NCI-H460 (cell line): Measurements from ENCODE around the gene NTPCR. TPM values are rescaled to one million over a fixed set of nuclear protein-coding genes. Genes with fewer than 3 reads are reported as not detected.

Experiments used
- DNase-seq: peaks from one replicate; pipeline ENCODE4 v3.0.0-alpha.2; 2016; ENCODE audit warnings: low read depth; ENCODE audit errors: extremely low read depth
- total RNA-seq: library from RNA; depleted of rRNA; stranded (reverse); fragments of >200 nt; shearing (Covaris generic); gene quantifications from 2 replicates; pipeline ENCODE4 v1.2.3, GENCODE V29; 2014

Gene NTPCR
- total RNA-seq, 1 experiment from 2014 or later: 101 TPM

- DNase-seq: no peak
Measured at GRCh38 chr1:232956081-232956480, 5.7 kb downstream of the NTPCR start.

GRCh38 chr1:232958067-232958466 is 7.7 kb downstream of the NTPCR start:
- DNase-seq: no peak

DNA sequence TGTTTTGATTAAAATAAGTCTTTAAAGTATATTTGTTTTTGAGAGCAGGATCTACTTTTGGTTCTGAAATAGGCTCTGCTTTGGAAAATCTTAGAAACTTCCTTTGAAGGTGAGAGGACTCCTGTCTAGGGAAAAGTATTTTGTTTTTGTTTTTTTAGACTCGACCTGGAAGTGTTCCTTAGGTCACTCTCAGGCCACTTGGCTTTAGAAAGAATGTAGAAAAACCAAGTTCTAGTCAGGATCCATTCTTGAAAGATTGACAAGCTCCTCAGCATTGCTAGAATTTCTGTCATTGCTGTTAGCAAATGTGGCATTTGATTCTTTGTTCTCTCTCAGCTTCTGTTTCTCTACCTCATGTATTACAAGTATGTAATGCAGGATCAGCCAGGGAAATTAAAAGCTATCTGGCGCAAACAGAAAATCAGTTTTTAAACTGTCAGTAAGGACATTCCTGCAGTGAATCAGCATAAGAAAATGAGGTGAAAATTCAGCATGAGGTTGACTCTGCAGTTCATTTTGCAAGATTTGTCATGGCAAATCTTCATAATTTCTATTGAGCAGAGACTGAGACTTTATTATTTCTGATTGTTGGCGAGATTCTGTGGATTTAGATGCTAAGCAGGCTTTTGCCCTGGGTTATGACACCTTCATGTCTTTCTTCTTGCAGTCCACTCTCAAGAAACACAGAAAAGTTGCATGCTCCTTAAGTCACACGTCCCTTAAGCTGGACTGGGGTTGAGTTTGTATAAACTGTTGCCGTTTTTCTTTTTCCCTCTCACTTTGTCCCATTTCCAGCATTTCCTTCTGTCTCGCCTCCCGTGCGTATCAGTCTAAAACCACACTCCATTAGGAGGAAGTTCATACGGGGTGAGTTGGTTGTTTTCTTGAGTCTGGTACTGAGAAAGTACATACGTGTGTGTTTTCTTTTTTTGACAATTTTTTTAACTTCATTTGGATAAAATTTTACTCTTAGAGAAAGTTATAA is 12.6 kb downstream of the NTPCR start:
- DNase-seq: no peak

DNA sequence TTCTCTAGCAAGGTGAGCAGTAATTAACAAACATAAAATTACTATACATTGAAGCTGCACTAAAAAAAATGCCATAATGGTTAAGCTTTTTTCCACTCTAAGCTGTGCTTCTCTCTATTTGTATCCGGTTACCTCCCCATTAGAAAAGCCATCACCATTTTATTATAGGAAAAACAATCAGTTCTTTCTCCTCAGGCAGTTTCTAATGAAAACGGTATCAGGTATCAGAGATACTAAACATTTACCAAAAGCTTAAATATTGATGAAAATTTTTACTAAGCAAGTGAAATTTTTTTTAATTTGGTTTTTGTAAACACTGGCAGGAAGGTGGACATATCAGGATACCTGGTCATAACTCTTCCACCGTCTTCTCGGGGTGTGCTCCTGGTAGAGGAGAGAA is 14.2 kb downstream of the NTPCR start:
- no peak for DNase-seq

GRCh38 chr1:232965124-232965911 is 14.9 kb downstream of the NTPCR start:
- DNase-seq: no peak

- no peak for DNase-seq
Measured at GRCh38 chr1:232965912-232966217, 15.5 kb downstream of the NTPCR start.

DNA sequence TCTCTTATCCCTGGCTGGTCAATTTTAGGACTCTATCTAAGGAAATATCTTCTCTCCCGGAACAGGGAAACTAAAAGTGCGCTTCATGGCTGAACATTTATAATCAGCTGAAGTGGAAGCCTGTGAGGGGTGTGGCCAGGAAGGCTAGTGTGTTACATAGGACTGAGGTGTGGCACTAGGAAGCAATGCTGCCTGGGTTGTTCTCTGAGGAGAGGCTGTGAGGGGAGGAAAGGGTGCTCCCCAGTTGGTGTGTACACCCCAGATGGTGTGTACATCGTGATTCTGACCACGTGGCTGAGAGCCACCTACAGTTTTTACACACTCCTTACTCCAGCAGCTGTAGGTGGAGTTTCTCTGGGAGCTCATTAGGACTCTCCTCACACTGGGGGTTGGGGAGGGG is 16.3 kb downstream of the NTPCR start:
- DNase-seq: no peak

GRCh38 chr1:232968391-232968790 is 18.0 kb downstream of the NTPCR start:
- DNase-seq: no peak

- DNase-seq: no peak
Measured at GRCh38 chr1:232968965-232969364, 18.6 kb downstream of the NTPCR start.

DNA sequence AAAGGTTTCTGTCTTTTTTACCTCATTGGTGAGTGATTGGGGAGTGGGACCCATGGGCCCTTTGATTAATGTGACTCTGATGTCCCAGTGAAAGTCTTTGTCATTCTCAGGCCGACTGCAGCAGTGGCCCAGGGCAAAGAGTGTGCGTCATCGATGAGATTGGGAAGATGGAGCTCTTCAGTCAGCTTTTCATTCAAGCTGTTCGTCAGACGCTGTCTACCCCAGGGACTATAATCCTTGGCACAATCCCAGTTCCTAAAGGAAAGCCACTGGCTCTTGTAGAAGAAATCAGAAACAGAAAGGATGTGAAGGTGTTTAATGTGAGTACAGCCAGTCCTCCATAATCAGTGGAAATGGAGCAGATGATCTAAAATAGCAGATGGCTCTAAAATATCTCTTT is 19.4 kb downstream of the NTPCR start:
- DNase-seq: no peak

DNA sequence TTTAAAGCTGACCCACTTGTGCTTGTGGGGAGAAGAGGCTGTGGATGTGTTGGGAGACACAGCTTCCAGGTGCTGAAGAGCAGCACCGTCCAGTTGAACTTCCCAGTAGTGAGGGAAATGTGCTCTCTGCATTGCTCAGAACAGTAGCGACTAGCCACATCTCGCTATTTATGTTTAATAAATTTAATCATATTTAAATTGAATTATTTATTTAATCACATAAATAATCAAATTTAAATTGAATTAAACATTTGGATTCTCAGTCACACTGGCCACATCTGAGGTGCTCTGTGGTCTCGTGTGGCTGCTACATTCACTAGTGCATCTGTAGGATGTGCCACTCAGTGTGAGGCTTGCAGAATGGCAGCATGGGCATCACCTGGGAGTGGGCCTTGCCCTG is 20.1 kb downstream of the NTPCR start:
- DNase-seq: no peak

GRCh38 chr1:232973652-232974611 is 23.5 kb downstream of the NTPCR start:
- no peak for DNase-seq

DNA sequence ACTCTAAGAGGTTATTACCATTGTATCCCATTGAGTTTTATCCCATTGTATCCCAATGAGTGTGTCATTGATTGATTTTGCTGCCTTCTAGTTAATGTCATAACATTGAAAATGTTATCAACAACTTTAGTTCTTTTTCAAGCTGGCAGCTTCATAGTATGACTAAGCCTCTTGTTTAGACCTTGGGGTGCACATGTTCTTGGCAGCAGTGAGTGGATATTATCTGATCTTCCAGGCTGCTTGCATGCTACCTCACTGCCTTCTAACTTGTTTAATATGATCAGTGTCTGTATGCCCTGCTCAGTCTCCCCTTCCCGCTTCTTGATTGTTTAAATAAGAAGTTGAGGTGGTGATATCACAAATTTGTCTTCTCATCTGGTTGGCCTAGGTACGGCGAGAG is 24.6 kb downstream of the NTPCR start:
- no peak for DNase-seq

DNA sequence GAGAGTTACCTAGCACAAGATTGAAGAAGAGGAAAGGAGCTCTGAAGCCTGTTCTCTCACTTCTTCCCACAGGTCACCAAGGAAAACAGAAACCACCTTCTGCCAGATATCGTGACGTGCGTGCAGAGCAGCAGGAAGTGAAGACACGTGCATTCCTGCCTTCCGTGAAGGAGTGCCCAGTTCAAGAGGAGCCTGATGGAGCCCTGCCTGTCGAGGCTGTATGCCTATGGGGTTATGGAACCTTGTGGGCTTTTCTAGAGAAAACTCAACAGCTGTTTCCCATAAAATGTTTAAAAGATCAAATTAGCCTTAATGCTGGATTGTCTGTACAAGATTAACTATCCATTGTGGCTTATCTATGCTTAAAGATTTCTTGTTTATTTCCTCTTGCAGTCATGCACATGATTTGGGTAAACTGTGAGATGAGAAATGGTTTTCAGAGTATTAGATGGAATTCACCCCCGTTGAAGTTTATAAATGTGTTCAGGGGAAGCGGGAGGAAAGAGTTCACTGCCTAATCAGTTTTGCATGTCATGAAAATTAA is 27.8 kb downstream of the NTPCR start:
- no peak for DNase-seq

- DNase-seq: no peak
Measured at GRCh38 chr1:232978815-232979214, 28.4 kb downstream of the NTPCR start.

- no peak for DNase-seq
Measured at GRCh38 chr1:232979558-232979957, 29.1 kb downstream of the NTPCR start.

DNA sequence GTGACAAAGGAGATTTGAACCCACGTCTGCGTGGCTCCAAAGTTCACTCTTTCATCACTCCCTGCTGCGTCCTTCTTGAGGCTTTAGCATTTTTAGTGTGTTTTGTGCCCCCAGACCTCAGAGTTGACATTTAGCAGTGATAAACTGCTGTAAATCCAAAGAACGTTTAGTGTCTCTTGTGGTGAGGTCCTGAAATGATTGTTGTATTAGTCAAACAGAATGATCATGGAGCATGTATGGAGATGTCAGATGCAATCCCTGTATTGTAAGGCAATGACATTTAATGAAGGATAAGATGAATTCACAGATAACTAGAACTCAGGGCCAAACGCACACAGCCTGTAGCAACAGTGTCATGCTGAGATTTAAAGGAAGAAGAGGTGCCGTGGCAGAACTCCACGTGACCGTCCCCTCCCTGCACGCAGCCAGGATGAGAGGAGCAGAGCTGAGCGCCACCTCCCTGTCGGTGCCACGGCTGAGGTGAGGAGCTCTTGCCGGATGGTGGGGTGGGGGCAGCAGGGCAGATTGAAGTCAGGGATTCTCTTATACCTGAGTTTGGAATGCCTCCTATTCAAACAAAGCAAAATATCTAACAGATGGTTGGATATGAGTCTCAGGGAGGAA is 30.1 kb downstream of the NTPCR start:
- no peak for DNase-seq

GRCh38 chr1:232980986-232981560 is 30.7 kb downstream of the NTPCR start:
- no peak for DNase-seq

DNA sequence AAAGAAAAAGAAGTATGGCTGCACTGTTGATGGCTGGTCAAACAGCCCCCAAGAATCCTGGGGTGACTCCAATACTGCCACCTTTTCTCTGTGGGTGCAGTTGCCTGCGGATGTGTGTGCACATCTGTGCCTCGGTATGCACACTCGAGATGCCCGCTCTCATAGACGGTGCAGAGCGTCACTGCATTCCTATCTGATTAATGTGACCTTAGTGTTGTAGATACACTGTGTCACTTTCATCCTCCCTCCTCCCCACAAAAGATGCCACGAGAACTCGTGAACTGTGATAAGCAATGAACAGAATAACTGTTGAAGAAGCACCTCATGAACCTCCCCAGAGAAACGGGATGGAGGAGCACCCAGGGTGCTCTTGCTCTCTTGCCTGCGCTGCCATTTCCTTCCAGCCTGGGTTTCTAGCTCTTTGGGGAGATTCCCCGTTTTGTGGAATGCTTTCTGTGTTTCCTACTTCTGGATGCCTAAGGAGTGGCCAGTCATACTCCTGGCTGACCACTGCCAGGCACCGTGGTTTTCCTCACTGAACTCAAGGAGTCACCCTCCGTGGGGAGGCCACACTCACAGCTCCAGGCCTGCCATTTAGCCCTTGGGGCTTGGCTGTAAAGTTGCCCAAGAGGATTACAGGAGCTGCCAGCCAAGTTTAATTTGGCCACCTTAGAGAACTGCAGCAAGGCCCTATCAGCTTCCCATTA is 32.0 kb downstream of the NTPCR start:
- DNase-seq: peak; percentile 34
